Type B pancreatic cell (in vitro differentiated cells): ENCODE measurements around the gene SLC4A5. TPM values are rescaled to one million over a fixed set of nuclear protein-coding genes. Genes with fewer than 3 reads are reported as not detected.

ENCODE experiments used
- DNase-seq: peaks from one replicate; pipeline ENCODE4 v3.0.0; 2021; ENCODE audit warnings: mixed read lengths; ENCODE audit not compliant: unreplicated experiment; ENCODE audit errors: extremely low spot score
- H3K27ac Mint-ChIP-seq: 2 replicates; pipeline ENCODE4 v1.8.0; 2021; ENCODE audit warnings: mild to moderate bottlenecking, mixed read lengths
- H3K27me3 Mint-ChIP-seq: 2 replicates; pipeline ENCODE4 v1.8.0; 2021; ENCODE audit warnings: mixed read lengths
- H3K36me3 Mint-ChIP-seq: 2 replicates; pipeline ENCODE4 v1.8.0; 2021; ENCODE audit warnings: mixed read lengths
- H3K4me1 Mint-ChIP-seq: one replicate; pipeline ENCODE4 v1.8.0; 2021; ENCODE audit warnings: mixed read lengths; ENCODE audit not compliant: unreplicated experiment
- H3K4me3 Mint-ChIP-seq: 2 replicates; pipeline ENCODE4 v1.8.0; 2021; ENCODE audit warnings: mild to moderate bottlenecking, mixed read lengths
- H3K9me3 Mint-ChIP-seq: 2 replicates; pipeline ENCODE4 v1.8.0; 2021; ENCODE audit warnings: mixed read lengths
- total RNA-seq: library from RNA; stranded (reverse); gene quantifications from 2 replicates; pipeline ENCODE4 v1.2.1, GENCODE V29; 2021; ENCODE audit warnings: low replicate concordance
- TF ChIP-seq, protein P1 (sequence below): fragments of 200-600 bp; sonication (generic); conservative IDR thresholded peaks from 2 replicates; pipeline ENCODE4 v1.5.0; 2021; ENCODE audit warnings: antibody characterized with exemption, mild to moderate bottlenecking

Gene SLC4A5
- total RNA-seq, 1 donor from 2014 or later: 6.4 TPM

DNA sequence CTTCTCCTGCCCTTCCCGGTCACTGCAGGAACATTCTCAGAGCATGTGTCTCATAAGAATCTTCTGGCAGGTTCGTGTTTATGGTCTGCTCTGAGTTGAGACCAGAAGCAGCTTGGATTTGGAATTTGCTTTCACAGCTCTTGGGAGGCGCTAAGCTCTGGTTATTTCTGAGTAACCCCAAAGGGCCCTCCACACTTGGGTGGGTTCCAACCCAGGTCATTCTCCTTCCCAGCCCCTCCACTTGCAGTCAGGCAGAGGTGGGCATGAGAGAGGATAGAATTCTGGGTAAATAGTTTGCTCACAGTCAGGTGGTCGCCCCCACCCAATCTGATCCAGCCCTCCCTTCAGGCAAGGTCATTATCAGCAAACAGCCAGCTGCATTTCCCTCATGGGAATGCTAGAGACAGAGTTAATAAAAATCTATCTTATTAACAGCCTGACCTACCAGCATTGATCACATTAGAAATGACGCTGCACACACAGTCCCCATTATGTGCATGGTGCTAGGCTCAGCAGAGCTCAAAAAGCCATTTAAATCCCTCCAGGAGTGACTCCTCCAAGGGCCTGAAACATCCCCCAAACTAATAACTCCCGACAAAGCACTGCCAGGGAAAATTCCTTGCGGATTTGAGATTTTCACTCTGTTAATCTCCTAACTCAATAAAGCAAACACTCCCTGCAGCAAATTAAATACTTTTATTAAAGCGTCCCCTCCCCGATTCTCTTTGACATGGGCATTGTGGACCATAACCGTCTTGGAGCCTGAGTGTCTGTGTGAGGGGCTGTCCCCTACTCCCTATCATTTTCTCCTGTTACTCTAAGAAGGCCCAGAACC, 61.9 kb downstream of the SLC4A5 start:
- H3K9me3 Mint-ChIP-seq: no peaks in the 10 kb centered on the region
- no peak overlapping the region for H3K27ac Mint-ChIP-seq
- no peaks in the 10 kb centered on the region for H3K36me3 Mint-ChIP-seq
- TF ChIP-seq, protein P1, sequence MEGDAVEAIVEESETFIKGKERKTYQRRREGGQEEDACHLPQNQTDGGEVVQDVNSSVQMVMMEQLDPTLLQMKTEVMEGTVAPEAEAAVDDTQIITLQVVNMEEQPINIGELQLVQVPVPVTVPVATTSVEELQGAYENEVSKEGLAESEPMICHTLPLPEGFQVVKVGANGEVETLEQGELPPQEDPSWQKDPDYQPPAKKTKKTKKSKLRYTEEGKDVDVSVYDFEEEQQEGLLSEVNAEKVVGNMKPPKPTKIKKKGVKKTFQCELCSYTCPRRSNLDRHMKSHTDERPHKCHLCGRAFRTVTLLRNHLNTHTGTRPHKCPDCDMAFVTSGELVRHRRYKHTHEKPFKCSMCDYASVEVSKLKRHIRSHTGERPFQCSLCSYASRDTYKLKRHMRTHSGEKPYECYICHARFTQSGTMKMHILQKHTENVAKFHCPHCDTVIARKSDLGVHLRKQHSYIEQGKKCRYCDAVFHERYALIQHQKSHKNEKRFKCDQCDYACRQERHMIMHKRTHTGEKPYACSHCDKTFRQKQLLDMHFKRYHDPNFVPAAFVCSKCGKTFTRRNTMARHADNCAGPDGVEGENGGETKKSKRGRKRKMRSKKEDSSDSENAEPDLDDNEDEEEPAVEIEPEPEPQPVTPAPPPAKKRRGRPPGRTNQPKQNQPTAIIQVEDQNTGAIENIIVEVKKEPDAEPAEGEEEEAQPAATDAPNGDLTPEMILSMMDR: no peak
- H3K4me1 Mint-ChIP-seq: no peaks in the 10 kb centered on the region
- no peak for DNase-seq
- no peak overlapping the region for H3K4me3 Mint-ChIP-seq
- H3K27me3 Mint-ChIP-seq: peaks cover 25% of the 10 kb centered on the region

DNA sequence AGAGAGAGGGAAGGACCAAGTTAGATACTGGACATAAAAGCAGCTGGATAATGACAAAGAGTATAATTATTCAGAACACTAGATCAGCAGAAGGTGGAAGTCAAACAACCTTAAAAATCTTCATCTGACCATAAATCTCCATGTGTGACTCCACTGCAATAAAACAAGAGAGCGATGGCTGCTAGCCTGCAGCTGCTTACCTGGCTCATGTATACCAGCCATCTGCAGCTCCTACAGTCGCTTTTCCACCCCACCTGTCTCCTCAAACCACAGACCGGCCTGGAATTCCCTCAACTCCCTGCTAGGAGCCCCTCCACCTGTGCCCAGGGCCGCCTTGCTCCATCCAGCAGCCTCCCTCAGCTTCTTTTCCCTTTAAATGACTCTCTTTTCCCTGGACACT, 64.5 kb downstream of the SLC4A5 start:
- H3K9me3 Mint-ChIP-seq: no peaks in the 10 kb centered on the region
- H3K27me3 Mint-ChIP-seq: peaks cover 25% of the 10 kb centered on the region
- TF ChIP-seq, protein P1: no peak
- no peaks in the 10 kb centered on the region for H3K36me3 Mint-ChIP-seq
- no peak overlapping the region for H3K27ac Mint-ChIP-seq
- no peak for DNase-seq
- no peak overlapping the region for H3K4me3 Mint-ChIP-seq
- H3K4me1 Mint-ChIP-seq: no peaks in the 10 kb centered on the region

DNA sequence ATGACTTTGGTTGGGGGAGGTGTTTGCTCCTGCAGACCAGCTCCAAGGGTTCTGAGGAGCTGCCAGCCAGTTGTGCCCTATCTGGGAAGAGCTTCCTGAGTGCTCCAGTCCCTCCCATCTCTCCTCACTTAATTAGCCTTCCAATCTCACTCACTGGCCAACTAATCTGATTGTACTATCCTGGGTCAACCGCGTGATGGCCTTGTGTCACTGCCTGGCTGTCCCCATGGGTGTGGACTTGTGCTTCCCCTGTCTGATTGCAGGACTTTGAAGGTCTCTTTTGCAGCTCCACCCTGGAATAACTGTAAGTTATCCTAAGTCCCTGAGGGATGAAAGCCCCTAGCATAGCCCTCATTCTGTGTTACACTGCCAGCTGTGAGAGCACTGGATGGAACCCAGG, 65.0 kb downstream of the SLC4A5 start:
- DNase-seq: no peak
- no peaks in the 10 kb centered on the region for H3K4me1 Mint-ChIP-seq
- H3K36me3 Mint-ChIP-seq: no peaks in the 10 kb centered on the region
- TF ChIP-seq, protein P1: no peak
- H3K27ac Mint-ChIP-seq: no peak overlapping the region
- no peak overlapping the region for H3K4me3 Mint-ChIP-seq
- peaks cover 25% of the 10 kb centered on the region for H3K27me3 Mint-ChIP-seq
- H3K9me3 Mint-ChIP-seq: no peaks in the 10 kb centered on the region

DNA sequence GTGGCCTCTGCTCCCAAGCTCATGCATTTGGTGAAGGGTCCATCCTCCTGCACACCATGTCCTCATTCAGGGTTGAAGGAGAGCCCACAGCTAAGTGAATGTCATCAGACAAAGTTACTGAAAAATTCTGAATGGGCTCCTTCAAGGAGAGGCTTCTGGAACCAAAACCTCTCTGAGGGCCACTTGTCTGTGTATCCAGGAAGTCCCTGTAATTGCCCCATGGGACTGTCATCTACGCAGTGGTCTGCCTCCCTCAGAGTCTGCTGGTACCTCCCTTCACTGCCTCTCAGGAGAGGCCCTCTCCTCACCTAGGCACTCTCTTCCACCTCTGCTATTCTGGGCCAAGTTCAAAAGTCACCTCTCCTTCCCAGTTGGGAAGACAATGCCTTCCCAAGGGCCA, 68.0 kb downstream of the SLC4A5 start:
- no peak overlapping the region for H3K27ac Mint-ChIP-seq
- DNase-seq: no peak
- H3K9me3 Mint-ChIP-seq: no peaks in the 10 kb centered on the region
- no peaks in the 10 kb centered on the region for H3K4me1 Mint-ChIP-seq
- H3K4me3 Mint-ChIP-seq: no peak overlapping the region
- TF ChIP-seq, protein P1: no peak
- peaks cover 24% of the 10 kb centered on the region for H3K27me3 Mint-ChIP-seq
- no peaks in the 10 kb centered on the region for H3K36me3 Mint-ChIP-seq

DNA sequence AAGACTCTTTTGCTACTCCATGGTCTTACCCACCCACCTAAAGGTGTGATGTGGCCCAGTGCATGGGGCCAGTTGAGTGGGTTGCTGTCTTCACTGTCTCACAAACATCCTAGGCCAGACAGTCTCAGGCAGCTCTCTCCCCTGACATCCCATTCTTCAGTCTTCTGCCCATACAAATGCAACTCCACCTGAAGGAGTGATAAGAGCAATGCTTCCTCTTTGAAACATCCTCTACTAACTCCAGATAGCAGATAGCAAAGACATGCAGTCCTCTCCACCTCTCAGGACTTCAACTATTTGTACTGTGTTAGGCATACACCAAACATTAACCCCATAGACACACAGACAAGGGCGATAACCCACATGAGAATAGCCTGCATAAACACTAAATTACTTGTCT, 73.5 kb downstream of the SLC4A5 start:
- DNase-seq: no peak
- H3K27ac Mint-ChIP-seq: no peak overlapping the region
- TF ChIP-seq, protein P1: no peak
- no peaks in the 10 kb centered on the region for H3K4me1 Mint-ChIP-seq
- H3K36me3 Mint-ChIP-seq: no peaks in the 10 kb centered on the region
- no peaks in the 10 kb centered on the region for H3K27me3 Mint-ChIP-seq
- no peak overlapping the region for H3K4me3 Mint-ChIP-seq
- no peaks in the 10 kb centered on the region for H3K9me3 Mint-ChIP-seq
